NCI-H2196 treated with DMSO at 0.1 percent for 48 hours (cell line): Measurements from ENCODE around the gene NTM.
A peak's percentile ranks its signal among the peaks of the same experiment; 100 is the strongest.

Source experiments
- DNase-seq: peaks from one replicate; lab custom pipeline; 2025; ENCODE audit not compliant: unreplicated experiment; lab: John Stamatoyannopoulos, UW

Gene NTM

GRCh38 chr11:132123449-132123848, 753.0 kb downstream of the NTM start:
- no peak for DNase-seq

DNA sequence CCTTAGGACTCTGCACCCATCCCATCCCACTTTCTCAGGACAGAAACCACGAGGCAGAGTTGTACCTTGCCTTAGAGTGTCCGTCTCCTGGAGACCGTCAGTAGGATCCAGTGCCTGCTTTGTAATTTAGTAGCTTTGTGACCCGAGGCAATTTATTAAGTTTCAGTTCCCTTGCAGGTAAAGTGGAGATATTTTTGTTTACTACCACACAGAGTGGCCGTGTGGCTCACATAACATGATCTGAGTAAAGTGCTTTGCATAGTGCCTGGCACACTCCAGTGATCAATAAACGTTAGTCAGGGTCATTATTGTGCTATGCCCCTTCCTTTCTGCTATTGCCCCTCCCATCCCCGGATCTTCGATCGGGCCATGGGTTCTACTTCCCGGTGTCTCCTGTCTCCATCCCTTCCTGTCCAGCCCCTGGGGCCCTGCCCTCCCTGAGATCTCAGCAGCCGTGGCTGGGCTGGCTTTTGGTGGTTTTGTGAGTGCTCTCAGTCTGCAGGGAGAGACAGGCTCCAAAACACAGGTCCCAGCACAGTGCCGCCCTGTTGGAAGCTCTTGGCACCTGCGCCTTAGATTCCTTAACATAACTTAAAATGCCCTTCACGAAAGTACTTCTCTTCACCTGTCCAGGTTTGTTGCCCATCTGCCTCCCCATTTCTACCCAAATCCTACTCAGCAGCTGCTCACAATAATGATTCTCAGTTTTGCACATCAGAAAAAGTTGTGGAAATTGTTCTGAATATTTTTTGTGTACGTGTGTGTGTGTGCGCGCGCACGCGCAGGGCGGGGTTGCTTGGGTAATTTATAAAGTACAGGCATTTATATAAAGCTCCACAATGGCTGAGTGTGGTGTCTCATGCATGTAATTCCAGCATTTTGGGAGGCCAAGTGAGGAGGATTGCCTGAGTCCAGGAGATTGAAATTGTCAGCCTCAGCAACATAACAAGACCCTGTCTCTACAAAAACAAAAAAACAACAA, 753.7 kb downstream of the NTM start:
- no peak for DNase-seq

- no peak for DNase-seq
Measured at GRCh38 chr11:132125988-132126871, 755.8 kb downstream of the NTM start.

GRCh38 chr11:132126973-132127899, 756.8 kb downstream of the NTM start:
- peak; percentile 10 for DNase-seq

DNA sequence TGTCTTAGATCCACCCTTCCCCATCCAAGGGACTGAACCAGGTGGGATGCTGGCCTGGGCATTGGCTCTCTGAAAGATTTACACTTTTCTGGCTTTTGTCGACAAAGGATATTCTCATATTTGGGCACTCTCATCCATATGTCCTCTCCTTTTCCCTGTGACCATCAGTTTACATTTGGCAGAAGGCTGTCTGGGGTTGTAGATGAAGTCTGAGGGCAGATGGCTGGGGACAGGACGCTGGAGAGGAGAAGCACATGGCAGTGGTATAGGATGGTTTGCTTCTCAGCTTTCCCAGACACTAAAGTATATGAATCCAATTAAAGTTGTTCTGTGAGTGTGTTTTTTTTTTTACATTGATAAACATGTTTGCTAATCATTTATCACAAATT, 757.5 kb downstream of the NTM start:
- DNase-seq, result no peak

- no peak for DNase-seq
Measured at GRCh38 chr11:132131047-132131446, 760.6 kb downstream of the NTM start.

- no peak for DNase-seq
Measured at GRCh38 chr11:132131961-132132360, 761.5 kb downstream of the NTM start.

DNA sequence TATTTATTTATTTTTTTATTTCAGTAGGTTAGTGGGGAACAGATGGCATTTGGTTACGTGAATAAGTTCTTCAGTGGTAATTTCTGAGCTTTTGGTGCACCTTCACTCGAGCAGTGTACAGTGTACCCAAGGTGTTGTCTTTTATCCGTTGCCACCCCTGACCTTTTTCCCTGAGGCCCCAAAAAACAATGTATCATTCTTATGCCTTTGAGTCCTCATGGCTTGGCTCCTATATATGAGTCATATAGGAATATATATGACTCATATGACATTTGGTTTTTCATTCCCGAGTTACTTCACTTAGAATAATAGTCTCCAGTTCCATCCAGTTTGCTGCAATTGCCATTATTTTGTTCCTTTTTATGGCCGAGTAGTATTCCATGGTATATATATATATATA, 763.9 kb downstream of the NTM start:
- no peak for DNase-seq

DNA sequence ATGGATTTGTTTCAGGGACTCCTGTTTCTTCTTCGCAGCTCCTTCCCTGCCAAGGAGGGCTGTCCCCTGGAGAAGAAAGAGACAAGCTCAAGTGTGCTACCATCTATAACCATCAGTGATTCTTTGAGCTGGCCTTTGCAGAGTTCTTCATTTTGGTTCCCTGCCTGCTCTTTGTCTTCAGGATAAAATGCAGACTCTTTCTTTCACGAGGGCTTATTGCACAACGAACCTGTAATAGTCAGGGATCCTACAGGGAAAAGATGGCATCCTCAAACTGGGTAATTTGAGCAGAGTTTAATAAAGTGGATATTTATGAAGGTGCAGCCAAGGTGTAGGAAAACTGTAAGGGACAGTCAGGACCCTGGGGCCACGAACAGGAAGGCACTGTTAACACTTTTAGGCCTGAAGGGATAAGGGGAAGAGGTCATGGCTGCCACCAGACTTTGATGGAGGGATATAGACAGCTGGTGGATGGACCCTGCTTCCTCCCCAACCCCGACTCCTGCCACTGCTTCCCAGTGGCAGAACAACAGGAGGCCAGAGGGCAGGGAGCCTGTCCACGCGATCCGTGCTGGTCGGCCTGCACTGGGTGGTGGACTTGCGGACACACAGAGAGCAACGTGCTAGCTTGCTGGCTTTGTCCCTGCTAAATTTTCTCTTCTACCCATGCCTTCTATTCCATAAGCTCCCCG, 767.0 kb downstream of the NTM start:
- DNase-seq, result no peak

DNA sequence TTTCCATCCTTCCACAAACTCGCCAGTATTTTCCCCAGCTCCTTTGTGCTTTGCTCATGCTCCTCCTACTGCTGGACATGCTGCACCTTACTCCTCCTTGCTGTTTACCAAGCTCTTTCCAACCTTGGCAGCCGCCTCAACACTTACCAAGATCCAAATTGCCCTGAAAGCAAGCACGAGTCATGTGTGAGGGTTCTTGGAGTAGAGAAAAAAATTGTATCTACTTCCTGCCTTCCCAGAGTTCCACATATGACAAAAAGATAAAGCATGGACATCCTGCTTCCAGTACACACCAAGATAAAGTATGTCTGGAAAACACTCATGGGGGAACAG, 767.5 kb downstream of the NTM start:
- no peak for DNase-seq

GRCh38 chr11:132139181-132139580, 768.8 kb downstream of the NTM start:
- no peak for DNase-seq

GRCh38 chr11:132140056-132140455, 769.6 kb downstream of the NTM start:
- no peak for DNase-seq

DNA sequence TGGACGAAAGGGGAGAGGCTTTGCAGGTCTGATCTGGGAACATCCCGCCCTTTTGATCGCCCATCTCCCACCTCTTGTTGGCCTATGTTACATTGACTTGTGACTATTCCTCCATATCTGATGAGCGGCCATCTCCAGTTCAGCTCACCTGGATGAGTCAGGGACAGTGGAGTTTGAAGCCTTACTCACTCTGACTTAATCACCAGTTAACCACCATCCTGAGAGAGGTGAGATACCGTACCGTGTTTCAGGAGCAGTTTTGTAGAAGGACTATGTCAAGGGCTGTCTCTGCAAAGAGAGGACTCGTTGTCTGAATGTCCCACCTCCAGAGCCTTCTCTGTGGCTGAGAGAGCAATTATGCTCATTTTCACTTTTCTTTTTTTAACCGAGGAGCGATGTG, 771.7 kb downstream of the NTM start:
- no peak for DNase-seq

- DNase-seq, result no peak
Measured at GRCh38 chr11:132142554-132142953, 772.1 kb downstream of the NTM start.

DNA sequence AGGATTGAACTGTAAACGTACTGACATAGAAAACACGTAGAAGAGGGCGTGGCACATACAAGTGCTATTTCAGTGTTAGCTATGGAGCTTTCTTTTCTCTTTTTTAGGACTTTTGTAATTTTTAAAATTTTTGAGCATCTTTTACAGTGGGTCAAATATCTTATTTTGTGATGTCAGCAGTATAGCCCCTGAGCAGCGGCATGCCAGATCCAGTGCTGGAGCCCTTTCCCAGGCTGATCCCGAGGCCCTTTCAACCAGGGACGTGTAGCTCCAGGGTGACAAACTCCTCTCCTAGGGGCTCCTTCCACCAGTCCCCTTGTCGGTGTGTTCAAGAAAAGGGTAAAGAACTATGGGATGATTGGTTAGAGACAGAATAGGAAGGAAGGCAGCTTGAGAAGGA, 777.0 kb downstream of the NTM start:
- DNase-seq, result no peak

GRCh38 chr11:132154781-132155180, 784.4 kb downstream of the NTM start:
- DNase-seq, result no peak

DNA sequence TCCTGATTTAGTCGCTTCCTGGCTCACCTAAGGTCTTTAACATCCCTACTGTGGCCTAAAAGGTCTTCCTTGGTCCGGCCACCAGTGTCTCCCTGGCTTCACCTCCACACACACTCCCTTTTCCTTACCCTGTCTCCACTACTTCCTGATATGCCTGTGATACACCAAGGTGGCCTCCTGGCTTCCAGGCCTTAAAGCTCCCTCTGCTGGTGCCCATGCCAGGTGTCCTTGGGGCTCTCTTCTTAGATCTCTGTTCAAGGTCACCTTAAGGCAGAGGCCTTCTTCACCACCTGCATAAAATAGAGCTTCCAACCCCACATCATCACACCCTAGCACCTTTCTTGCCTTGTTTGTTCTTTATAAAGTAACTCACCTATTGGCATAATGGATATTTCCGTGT, 787.7 kb downstream of the NTM start:
- no peak for DNase-seq

DNA sequence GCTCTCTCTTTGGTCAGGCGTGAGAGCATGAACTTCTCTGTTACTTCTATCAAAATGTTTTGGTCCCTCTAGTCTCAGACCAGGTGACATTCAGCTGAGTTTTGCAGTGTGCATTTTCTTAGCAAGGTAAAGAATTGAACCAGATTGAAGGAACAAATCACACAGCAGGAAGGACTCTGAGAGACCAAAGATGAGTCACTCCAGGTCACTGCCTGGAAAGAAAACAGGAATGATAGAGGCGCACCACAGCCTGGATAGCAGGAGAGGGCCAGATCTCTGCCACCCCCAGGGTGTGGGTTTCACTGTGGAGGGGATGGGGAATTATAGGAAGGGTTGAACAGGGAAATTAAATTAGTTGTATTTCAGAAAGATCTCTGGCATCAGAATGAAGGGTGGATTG, 788.3 kb downstream of the NTM start:
- no peak for DNase-seq

- DNase-seq, result no peak
Measured at GRCh38 chr11:132161403-132162078, 791.1 kb downstream of the NTM start.
